ENCODE measurements around the gene HHATL.

- no peak for TF ChIP-seq EZH2 (IDR thresholded peaks at IDR 0.05; ENCODE audit: low read length, missing control alignments)
- TF ChIP-seq CTCF (conservative IDR thresholded peaks at IDR 0.05 in 1 of 2, IDR thresholded peaks at IDR 0.05 in 1 of 2; ENCODE audit: low read depth in 1 of 2, low read length in 2 of 2), result no peak
Measured at GRCh38 chr3:42717306-42717705, 14.7 kb upstream of the HHATL start.

All from fibroblast of lung (primary cell).